HUES6 (cell line): ENCODE data around the gene FAM227B.
"Not testable (repeated sequence)": the region's sequence is repeated elsewhere in the genome, so short reads cannot be mapped to it uniquely, and the experiment has no call there.

Experiments used
- H3K27ac ChIP-seq: 2 replicates; pipeline ENCODE4 v1.7.0; 2013; ENCODE audit warnings: low read depth, mild to moderate bottlenecking, low read length, inconsistent platforms
- H3K27me3 ChIP-seq: 2 replicates; pipeline ENCODE4 v1.6.1; 2013; ENCODE audit warnings: low read length; ENCODE audit not compliant: control insufficient read depth, insufficient read depth
- H3K36me3 ChIP-seq: 2 replicates; pipeline ENCODE4 v1.6.1; 2013; ENCODE audit warnings: low read length; ENCODE audit not compliant: control insufficient read depth, insufficient read depth
- H3K4me1 ChIP-seq: 2 replicates; pipeline ENCODE4 v1.6.1; 2013; ENCODE audit warnings: low read length; ENCODE audit not compliant: control insufficient read depth, insufficient read depth
- H3K4me3 ChIP-seq: 2 replicates; pipeline ENCODE4 v1.5.1; 2013; ENCODE audit warnings: low read depth, low read length
- H3K9ac ChIP-seq: one replicate; pipeline ENCODE4 v1.6.1; 2013; ENCODE audit warnings: mild to moderate bottlenecking, low read length
- H3K9me3 ChIP-seq: 2 replicates; pipeline ENCODE4 v1.6.1; 2013; ENCODE audit warnings: low read depth, low read length; ENCODE audit not compliant: control insufficient read depth, insufficient read depth

FAM227B gene, protein sequence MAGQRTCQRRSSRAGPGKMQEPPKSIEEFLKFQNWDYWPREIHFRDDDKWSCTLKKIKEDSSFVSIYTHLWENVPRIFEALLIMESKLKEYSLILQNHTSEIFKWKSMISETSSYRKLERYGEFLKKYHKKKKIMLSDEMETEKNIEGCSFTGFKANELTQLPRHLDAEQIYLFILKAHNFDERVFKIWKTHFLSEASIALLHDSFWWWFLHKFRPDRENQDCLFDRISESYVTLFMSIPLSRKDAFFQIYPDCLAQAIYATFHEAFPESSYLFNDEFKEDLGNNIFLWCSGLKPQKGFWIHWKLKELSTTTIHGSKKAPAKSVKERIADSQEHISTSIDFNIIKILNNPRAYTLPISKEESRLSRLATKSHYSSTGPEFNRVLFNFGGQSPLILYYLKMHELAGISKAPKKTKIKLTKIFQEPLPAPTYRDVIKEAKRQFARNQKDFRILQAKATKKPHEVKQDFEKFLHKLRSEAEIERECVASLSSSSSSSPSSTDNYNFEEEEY

DNA sequence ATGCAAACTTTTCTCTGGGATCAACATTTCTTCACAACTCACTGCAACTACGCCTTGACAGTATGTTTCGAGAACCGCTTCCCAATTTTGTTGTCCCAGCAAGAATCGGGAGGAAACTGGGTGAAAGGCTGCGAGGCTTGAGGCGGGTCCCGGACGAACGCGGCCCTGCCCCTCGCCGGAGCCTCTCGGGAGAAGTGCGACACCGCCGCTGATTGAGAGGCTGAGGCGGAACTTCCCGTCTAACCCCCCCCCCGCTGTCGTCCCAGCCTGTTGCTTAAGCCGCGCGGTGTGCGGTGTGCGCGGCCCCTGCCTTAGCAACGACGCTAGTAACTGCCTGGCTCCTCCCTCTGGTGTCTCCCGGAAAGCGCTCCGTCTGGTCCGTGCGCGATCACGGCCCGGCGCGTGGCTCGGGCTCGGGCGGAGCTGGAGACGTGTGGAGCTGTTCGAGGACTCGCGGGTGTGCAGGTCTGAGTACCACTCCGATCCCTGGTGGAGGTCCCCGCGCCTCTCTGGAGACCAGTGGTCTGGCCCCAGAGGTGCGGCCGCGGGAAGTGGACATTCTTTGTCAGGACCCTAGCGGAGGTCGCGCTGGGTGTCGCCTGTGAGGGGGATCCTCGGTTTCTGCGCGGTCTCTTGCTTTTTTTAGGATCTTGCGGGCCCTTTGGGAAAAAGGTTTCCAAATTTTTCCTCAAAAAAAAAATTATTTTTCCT is at the start of gene FAM227B, which contains the start of gene DTWD1:
Gene FAM227B, minus strand, starts transcription at position 161 of the 711 bp plus-strand sequence. CDS start 5,647 bp downstream, outside the sequence.
Gene DTWD1, plus strand, starts transcription at position 391 of the 711 bp plus-strand sequence. CDS start 4,120 bp downstream, outside the sequence.
- Histone ChIP-seq H3K27ac (peak within 1 kb of the TSS; percentile 83), H3K4me1 (0 out of 2 replicates have a peak, but pooled peaks cover 5% of the 10 kb centered on the region), H3K27me3 (no peaks in the 10 kb centered on the region), H3K9ac (peak within 1 kb of the TSS; percentile 87), H3K9me3 (peaks cover 13% of the 10 kb centered on the region), H3K36me3 (peaks cover 21% of the 10 kb centered on the region), H3K4me3 (peak within 1 kb of the TSS; percentile 88)

DNA sequence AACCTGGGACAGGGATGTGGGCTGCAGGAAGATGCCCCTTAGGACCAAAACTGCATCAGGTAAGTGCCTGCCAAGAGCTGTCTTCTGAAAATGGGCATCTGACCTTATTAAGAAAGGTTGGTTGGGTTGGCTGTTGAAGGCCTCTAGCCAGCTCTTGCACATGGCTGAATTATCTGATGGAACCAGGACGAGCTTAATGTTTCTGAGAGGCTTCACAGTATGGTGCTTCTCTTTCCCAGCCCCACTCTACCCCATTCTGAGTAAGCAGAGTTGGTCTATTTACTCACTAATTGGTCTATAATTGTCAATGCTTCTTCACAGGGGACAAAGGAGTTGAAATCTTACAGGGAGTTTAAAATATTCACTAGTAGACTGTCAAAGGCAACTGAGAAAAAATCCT is 48.7 kb upstream of the FAM227B start:
- Histone ChIP-seq H3K9ac (no peak overlapping the region), H3K4me1 (peaks cover 5% of the 10 kb centered on the region), H3K36me3 (no peaks in the 10 kb centered on the region), H3K27ac (no peak overlapping the region), H3K4me3 (no peak overlapping the region), H3K27me3 (no peaks in the 10 kb centered on the region), H3K9me3 (no peaks in the 10 kb centered on the region)

DNA sequence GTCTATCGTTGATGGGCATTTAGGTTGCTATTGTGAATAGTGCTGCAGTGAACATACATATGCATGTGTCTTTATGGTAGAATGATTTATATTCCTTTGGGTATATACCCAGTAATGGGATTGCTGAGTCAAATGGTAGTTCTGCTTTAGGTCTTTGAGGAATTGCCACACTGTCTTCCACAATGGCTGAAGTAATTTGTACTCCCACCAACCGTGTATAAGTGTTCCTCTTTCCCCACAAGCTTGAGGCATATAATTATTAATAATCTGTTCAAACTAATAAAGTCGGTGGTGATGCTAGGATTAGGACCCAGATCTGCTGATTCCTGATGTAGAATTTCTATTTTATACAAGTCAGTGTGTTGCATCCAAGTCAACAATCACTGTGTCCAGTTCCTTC is 45.9 kb upstream of the FAM227B start:
- H3K9me3 ChIP-seq, H3K9ac ChIP-seq, H3K27me3 ChIP-seq, H3K27ac ChIP-seq, H3K4me1 ChIP-seq, H3K4me3 ChIP-seq, H3K36me3 ChIP-seq: not testable (repeated sequence)

DNA sequence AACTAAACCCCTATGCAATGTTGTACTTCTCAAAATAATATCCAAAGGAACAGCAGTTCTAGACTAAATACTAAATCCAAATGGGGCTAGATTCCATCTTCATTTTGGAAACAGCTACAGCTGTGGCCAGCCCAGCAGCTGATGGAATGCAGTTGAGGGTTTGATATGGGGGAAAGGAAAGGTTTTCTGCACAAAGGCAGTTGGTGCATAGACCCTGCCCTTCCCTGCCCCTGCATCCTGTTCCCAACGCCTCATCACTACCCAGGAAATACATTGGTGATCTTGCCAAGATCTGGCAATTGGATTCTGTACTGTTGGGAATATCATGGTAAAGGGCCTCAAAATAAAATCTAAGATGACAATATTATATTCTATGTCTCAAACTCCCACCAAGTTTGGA is 44.1 kb upstream of the FAM227B start:
- no peaks in the 10 kb centered on the region for H3K27me3 ChIP-seq

DNA sequence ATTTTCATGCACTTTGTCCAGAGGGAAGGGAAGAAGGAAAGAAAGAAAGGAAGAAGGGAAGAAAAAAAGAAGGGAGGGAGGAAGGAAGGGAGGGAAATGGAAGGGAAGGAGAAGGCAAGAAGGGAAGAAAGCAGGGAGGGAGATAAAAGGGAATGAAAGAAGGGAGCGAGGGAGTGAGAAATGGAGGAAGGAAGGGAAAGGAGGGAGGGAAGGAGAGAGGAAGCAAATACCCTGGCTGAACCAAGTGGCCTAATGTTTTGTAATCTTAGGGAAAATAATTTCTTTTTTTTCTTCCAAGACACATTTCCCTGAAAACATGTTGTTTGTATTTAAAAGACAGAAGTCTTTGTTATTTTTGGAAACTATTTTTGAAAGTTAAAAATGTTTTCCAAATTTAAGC is 36.1 kb upstream of the FAM227B start:
- H3K4me3 ChIP-seq: no peak overlapping the region
- H3K36me3 ChIP-seq: no peaks in the 10 kb centered on the region
- peaks cover 42% of the 10 kb centered on the region for H3K9me3 ChIP-seq
- no peaks in the 10 kb centered on the region for H3K4me1 ChIP-seq
- H3K27ac ChIP-seq: no peak overlapping the region
- H3K9ac ChIP-seq: no peak overlapping the region
- no peaks in the 10 kb centered on the region for H3K27me3 ChIP-seq

More for the DNA sequence above, 44.1 kb upstream of the FAM227B start:
- no peak overlapping the region for H3K27ac ChIP-seq
- H3K36me3 ChIP-seq: no peaks in the 10 kb centered on the region
- H3K4me1 ChIP-seq: peaks cover 4% of the 10 kb centered on the region
- no peaks in the 10 kb centered on the region for H3K9me3 ChIP-seq
- no peak overlapping the region for H3K9ac ChIP-seq
- H3K4me3 ChIP-seq: no peak overlapping the region

DNA sequence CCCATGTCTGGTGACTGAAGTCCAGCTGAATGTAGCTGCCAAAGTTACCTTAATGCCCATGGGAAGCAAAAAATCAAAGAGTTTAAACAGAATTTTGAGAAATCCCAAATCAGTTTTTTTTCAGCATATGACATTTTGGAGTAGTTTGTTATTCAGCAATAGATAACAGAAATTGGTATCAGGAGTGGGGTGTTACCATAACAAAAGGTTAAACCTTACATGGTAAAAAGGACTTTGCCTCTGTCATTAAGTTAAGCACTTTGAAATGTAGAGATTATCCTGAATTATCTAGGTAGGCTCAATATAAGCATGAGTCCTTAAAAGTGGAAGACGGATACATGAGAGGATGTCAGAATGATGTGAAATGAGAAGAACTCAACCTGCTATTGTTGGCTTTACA is 32.3 kb upstream of the FAM227B start:
- no peaks in the 10 kb centered on the region for H3K27me3 ChIP-seq
- H3K9me3 ChIP-seq: peaks cover 42% of the 10 kb centered on the region
- H3K9ac ChIP-seq: no peak overlapping the region
- H3K4me1 ChIP-seq: no peaks in the 10 kb centered on the region
- H3K4me3 ChIP-seq: no peak overlapping the region
- H3K27ac ChIP-seq: no peak overlapping the region
- H3K36me3 ChIP-seq: no peaks in the 10 kb centered on the region

DNA sequence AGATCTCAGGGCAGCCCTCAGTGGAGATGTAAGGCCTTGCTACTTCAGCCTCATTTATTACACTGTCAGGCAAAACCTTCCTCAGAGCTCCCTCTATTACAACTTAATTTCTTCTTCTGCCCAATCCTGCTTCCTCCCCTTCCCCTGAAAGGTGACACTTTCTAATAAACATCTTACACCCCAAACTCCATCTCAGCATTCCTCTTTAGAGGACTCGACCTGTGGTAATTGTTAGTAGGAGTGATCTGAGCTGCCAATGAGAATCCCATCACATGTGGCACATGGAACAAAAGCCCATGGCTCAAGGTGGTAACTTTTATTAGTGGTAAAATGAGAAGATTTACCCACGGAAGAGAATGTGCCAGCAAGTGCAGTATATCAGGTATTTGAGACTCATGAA is 30.1 kb upstream of the FAM227B start:
- Histone ChIP-seq H3K27ac (no peak overlapping the region), H3K9me3 (peaks cover 32% of the 10 kb centered on the region), H3K27me3 (no peaks in the 10 kb centered on the region), H3K4me3 (no peak overlapping the region), H3K4me1 (no peaks in the 10 kb centered on the region), H3K9ac (no peak overlapping the region), H3K36me3 (peaks cover 4% of the 10 kb centered on the region; the same call in 1 of the 2 replicates)

DNA sequence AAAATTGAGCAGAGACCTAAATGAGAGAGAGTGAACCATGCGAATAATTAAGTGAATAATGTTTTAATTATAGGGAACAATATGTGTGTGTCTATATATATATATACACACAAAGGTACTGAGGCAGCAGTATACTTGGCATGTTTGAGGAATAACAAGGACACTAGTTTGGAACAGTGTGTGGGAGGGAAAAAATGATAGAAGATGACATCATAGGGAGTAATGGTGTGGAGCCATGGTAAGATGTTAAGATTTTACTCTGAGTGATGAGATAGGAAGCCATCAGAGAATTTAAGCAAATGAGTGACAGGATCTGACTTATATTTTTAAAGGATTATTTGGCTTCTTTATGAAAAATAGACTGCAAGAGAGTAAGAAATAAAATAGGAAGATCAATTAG is 29.4 kb upstream of the FAM227B start:
- Histone ChIP-seq H3K27ac (no peak overlapping the region), H3K9me3 (peaks cover 32% of the 10 kb centered on the region)

DNA sequence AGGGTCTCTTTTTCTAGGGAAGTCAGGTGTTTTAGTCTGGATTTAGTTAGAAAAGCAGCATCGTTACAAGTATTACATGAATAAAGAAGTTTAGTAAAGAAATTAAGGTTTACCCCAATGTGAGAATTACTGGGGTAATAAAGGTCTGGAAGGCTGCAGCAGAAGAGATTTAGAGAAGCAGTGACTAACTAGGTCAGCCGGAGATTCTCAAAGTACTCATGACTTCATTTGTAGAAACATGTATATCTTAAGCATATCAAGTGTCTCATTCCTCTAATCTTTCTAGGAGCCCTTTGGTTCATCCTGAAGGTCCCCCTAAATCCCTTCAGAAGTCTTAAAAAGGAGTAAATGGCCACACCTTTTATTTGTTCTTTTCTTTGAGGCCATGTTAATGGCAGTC is 26.3 kb upstream of the FAM227B start:
- 0 out of 2 replicates have a peak, but pooled peaks cover 5% of the 10 kb centered on the region for H3K9me3 ChIP-seq
- peaks cover 11% of the 10 kb centered on the region; the same call in 1 of the 2 replicates for H3K4me1 ChIP-seq
- no peaks in the 10 kb centered on the region for H3K27me3 ChIP-seq
- H3K4me3 ChIP-seq: no peak overlapping the region
- H3K27ac ChIP-seq: no peak overlapping the region
- no peak overlapping the region for H3K9ac ChIP-seq
- H3K36me3 ChIP-seq: peaks cover 4% of the 10 kb centered on the region; the same call in 1 of the 2 replicates

More for the DNA sequence above, 29.4 kb upstream of the FAM227B start:
- Histone ChIP-seq H3K36me3 (peaks cover 4% of the 10 kb centered on the region; the same call in 1 of the 2 replicates), H3K27me3 (no peaks in the 10 kb centered on the region), H3K9ac (no peak overlapping the region), H3K4me1 (no peaks in the 10 kb centered on the region), H3K4me3 (no peak overlapping the region)

DNA sequence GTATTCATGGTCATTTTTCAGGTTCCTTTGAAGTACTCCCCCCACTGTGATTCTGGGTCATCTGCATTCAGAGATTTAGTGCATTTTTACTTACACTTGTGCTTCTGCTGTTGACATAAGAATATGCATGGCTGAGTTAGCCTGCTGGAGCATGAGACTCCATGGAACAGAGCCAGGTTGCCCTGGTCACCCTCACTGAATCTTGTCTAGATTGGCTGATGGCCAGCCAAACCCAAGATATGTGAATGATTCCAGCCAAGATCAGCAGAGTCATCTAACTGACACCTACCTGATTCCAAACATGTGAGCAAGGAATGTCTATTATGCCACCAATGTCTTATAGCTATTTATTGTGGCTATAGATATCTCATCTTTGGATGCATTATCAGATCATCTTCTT is 25.3 kb upstream of the FAM227B start:
- Histone ChIP-seq H3K9me3 (no peaks in the 10 kb centered on the region), H3K4me3 (no peak overlapping the region), H3K36me3 (peaks cover 4% of the 10 kb centered on the region; the same call in 1 of the 2 replicates), H3K27ac (no peak overlapping the region), H3K27me3 (no peaks in the 10 kb centered on the region), H3K9ac (no peak overlapping the region), H3K4me1 (peaks cover 11% of the 10 kb centered on the region; the same call in 1 of the 2 replicates)

DNA sequence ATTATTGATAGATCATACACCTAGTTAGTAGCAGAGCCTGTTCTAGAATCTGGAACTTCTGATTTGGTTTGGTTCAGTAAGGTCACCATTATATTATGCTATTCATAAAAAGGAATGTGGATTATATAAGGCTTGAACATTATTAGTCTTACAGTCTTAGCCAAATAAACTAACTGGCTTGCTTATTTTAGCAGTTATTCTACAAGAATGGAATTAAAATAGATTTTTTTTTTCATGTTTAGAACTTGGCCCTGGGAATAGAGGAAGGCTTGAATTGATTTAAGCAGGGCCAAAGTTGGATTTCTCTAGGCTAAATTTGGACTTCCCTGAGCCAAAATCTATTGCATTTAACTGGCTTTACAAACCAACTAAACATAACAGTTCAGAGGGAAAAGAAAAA is 24.7 kb upstream of the FAM227B start:
- H3K9ac ChIP-seq: no peak overlapping the region
- H3K27me3 ChIP-seq: no peaks in the 10 kb centered on the region
- H3K9me3 ChIP-seq: no peaks in the 10 kb centered on the region
- H3K4me1 ChIP-seq: peaks cover 11% of the 10 kb centered on the region; the same call in 1 of the 2 replicates
- peaks cover 4% of the 10 kb centered on the region; the same call in 1 of the 2 replicates for H3K36me3 ChIP-seq
- H3K4me3 ChIP-seq: no peak overlapping the region
- no peak overlapping the region for H3K27ac ChIP-seq
